ENCODE data around the gene ALDH1L1. TPM values are rescaled to one million over a fixed set of nuclear protein-coding genes. Genes with fewer than 3 reads are reported as not detected.

ALDH1L1 gene
- total RNA-seq, 1 experiment from 2014 or later: 1.2 TPM

DNA sequence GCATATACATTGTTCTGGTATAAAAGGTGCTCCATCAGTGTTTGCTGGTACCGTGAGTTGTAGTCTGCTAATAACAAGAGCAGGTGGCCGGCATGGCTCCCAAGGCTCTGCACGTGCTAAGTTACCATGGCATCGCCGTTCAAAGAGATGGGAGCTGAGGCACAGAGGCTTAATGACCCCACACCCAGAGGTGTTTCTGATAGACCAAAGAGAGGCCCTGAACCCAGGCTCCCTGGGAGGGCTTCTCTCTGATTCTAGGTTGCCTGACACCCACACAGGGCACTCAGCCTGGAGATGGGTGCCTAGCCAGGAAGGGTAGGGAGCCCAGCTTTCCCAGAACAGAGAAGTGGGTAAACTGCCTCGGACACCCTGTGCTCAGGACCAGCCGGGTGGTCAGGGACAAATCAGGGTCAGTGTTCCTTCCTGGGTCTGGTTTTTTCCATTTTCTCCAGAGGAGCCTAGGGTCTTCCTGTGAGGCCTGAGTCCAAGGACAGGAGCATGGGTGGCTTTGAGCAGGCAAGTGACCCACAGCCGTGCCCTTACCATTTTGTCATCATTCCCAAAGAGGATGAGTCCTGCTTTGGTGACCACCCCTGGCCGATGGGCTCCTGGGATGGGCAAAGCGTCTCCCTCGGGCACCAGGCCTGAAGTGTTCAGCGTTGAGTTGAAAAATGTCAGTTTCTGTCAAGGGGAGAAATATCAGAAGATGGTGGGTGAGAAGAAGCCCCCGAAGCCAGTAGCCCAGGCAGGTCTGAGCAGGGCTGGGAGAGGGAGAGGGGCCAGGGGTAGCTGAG, 27.3 kb downstream of the ALDH1L1 start:
- H3K4me1 Mint-ChIP-seq: no peaks in the 10 kb centered on the region
- H3K27me3 Mint-ChIP-seq (ENCODE audit: low read depth): no peaks in the 10 kb centered on the region; the same call in 1 of the 2 replicates
- H3K27ac Mint-ChIP-seq: no peak overlapping the region
- ChIA-PET POLR2A (no interaction called here), CTCF (no interaction called here)
- no peak for DNase-seq (ENCODE audit: low spot score)
- peaks cover 8% of the 10 kb centered on the region; the same call in 1 of the 2 replicates for H3K9me3 Mint-ChIP-seq
- H3K4me3 Mint-ChIP-seq: no peak overlapping the region
- no peak for ATAC-seq
- no peak for TF ChIP-seq E2F4 (CRISPR knock-in tag; IDR thresholded peaks at IDR 0.05; ENCODE audit: borderline replicate concordance, low read depth)
- no peak for TF ChIP-seq MXD4 (CRISPR knock-in tag; IDR thresholded peaks at IDR 0.05; ENCODE audit: borderline replicate concordance)
- TF ChIP-seq, protein P1, sequence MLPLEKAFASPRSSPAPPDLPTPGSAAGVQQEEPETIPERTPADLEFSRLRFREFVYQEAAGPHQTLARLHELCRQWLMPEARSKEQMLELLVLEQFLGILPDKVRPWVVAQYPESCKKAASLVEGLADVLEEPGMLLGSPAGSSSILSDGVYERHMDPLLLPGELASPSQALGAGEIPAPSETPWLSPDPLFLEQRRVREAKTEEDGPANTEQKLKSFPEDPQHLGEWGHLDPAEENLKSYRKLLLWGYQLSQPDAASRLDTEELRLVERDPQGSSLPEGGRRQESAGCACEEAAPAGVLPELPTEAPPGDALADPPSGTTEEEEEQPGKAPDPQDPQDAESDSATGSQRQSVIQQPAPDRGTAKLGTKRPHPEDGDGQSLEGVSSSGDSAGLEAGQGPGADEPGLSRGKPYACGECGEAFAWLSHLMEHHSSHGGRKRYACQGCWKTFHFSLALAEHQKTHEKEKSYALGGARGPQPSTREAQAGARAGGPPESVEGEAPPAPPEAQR (CRISPR knock-in tag; IDR thresholded peaks at IDR 0.05): no peak
- TF ChIP-seq NR3C1 (CRISPR knock-in tag; conservative IDR thresholded peaks at IDR 0.05; ENCODE audit: low read depth): no peak
- TF ChIP-seq JUN (CRISPR knock-in tag; IDR thresholded peaks at IDR 0.05): no peak
- no peak for TF ChIP-seq FOXK1 (CRISPR knock-in tag; IDR thresholded peaks at IDR 0.05)
- no peak for TF ChIP-seq JAZF1 (CRISPR knock-in tag; IDR thresholded peaks at IDR 0.05)
- TF ChIP-seq PREB (CRISPR knock-in tag; IDR thresholded peaks at IDR 0.05; ENCODE audit: borderline replicate concordance): no peak
- TF ChIP-seq ZNF512 (CRISPR knock-in tag; IDR thresholded peaks at IDR 0.05; ENCODE audit: borderline replicate concordance): no peak
- TF ChIP-seq TCF7 (CRISPR knock-in tag; IDR thresholded peaks at IDR 0.05; ENCODE audit: low read depth): no peak
- no peak for TF ChIP-seq TEAD4 (CRISPR knock-in tag; IDR thresholded peaks at IDR 0.05)
- no peak for TF ChIP-seq ZNF317 (CRISPR knock-in tag; IDR thresholded peaks at IDR 0.05; ENCODE audit: borderline replicate concordance, low read depth)
- TF ChIP-seq, protein P2, sequence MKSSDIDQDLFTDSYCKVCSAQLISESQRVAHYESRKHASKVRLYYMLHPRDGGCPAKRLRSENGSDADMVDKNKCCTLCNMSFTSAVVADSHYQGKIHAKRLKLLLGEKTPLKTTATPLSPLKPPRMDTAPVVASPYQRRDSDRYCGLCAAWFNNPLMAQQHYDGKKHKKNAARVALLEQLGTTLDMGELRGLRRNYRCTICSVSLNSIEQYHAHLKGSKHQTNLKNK (CRISPR knock-in tag; IDR thresholded peaks at IDR 0.05): no peak
- no peak for TF ChIP-seq ZNF425 (CRISPR knock-in tag; conservative IDR thresholded peaks at IDR 0.05)
- peaks cover 2% of the 10 kb centered on the region; the same call in 1 of the 2 replicates for H3K36me3 Mint-ChIP-seq

DNA sequence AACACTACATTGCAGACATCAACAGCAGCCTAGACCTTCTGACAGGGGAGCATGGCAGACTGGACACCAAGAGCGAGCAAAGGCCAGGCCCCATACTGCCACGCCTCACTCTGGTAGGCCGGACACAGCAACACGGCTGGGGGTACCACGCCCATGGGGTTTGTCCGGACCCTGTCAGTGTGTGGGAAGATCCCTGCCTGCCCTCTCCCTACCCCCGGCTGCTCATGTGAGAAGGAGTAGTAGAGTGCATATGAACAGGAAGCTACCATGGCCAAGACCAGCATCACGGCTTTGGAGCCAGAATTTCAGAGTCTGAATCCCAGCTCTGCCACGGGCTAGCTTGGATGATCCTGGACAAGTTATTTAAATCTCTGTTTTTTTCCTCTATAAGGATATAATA, 27.9 kb downstream of the ALDH1L1 start:
- Mint-ChIP-seq H3K9me3 (peaks cover 8% of the 10 kb centered on the region; the same call in 1 of the 2 replicates), H3K27ac (no peak overlapping the region), H3K4me1 (no peaks in the 10 kb centered on the region), H3K36me3 (peaks cover 2% of the 10 kb centered on the region; the same call in 1 of the 2 replicates), H3K27me3 (ENCODE audit: low read depth) (no peaks in the 10 kb centered on the region; the same call in 1 of the 2 replicates), H3K4me3 (no peak overlapping the region)
- POLR2A ChIA-PET: no interaction called here
- TF ChIP-seq ESRRA (CRISPR knock-in tag; IDR thresholded peaks at IDR 0.05; ENCODE audit: borderline replicate concordance): no peak
- ATAC-seq (no peak), DNase-seq (ENCODE audit: low spot score) (no peak)
- CTCF ChIA-PET: interaction anchor here (1.2 to 1.7 kb wide), 2 partner anchors 20 to 540 kb away, joined by 3 to 5 read pairs; no protein-coding TSS in a partner anchor
